Activated B cell treated with CpG ODN at 0.5 μM for 24 hours (primary cell): Measurements from ENCODE around the gene ZEB1. TPM values are rescaled to one million over a fixed set of nuclear protein-coding genes. Genes with fewer than 3 reads are reported as not detected.
A peak's percentile ranks its signal among the peaks of the same experiment; 100 is the strongest.

Experiments
- ATAC-seq: fragments of 200-7000 bp; cut with Tn5 transposase; one replicate; pipeline ENCODE4 v1.10.0; 2021; ENCODE audit warnings: low read depth, mild to moderate bottlenecking, moderate library complexity
- CTCF ChIA-PET: fragments of 350-600 bp; sonication (Branson Sonifier 250); formaldehyde crosslinking; loops from one replicate; lab custom pipeline; 2021; ENCODE audit warnings: antibody characterized with exemption; lab: Charles Lee
- POLR2A ChIA-PET: fragments of 350-600 bp; sonication (Branson Sonifier 250); formaldehyde crosslinking; loops from one replicate; lab custom pipeline; 2021; ENCODE audit warnings: antibody characterized with exemption; lab: Charles Lee
- DNase-seq: peaks from one replicate; pipeline ENCODE4 v3.0.0; 2022
- H3K27ac Mint-ChIP-seq: one replicate; pipeline ENCODE4 v1.8.0; 2020; ENCODE audit warnings: mixed read lengths
- H3K27me3 Mint-ChIP-seq: one replicate; pipeline ENCODE4 v1.8.0; 2021; ENCODE audit warnings: mixed read lengths
- H3K36me3 Mint-ChIP-seq: one replicate; pipeline ENCODE4 v1.8.0; 2021; ENCODE audit warnings: low read depth, mixed read lengths
- H3K4me1 Mint-ChIP-seq: one replicate; pipeline ENCODE4 v1.8.0; 2021; ENCODE audit warnings: mixed read lengths
- H3K4me3 Mint-ChIP-seq: one replicate; pipeline ENCODE4 v1.8.0; 2020; ENCODE audit warnings: mild to moderate bottlenecking, mixed read lengths
- H3K9me3 Mint-ChIP-seq: one replicate; pipeline ENCODE4 v1.8.0; 2020; ENCODE audit warnings: mixed read lengths
- intact Hi-C: fragments of 100-400 bp; cut with micrococcal nuclease; formaldehyde crosslinking; loops from one replicate; pipeline ENCODE4 v1.15.1; 2024
- total RNA-seq: library from RNA; stranded (reverse); gene quantifications from 2 replicates; pipeline ENCODE4 v1.2.3, GENCODE V29; 2022
- TF ChIP-seq, protein P1 (sequence below): fragments of 200-600 bp; IDR thresholded peaks from one replicate; pipeline ENCODE4 v1.8.0; 2022; ENCODE audit warnings: antibody characterized with exemption, mild to moderate bottlenecking

ZEB1 gene
- total RNA-seq, 1 donor from 2014 or later: 43.0 TPM

DNA sequence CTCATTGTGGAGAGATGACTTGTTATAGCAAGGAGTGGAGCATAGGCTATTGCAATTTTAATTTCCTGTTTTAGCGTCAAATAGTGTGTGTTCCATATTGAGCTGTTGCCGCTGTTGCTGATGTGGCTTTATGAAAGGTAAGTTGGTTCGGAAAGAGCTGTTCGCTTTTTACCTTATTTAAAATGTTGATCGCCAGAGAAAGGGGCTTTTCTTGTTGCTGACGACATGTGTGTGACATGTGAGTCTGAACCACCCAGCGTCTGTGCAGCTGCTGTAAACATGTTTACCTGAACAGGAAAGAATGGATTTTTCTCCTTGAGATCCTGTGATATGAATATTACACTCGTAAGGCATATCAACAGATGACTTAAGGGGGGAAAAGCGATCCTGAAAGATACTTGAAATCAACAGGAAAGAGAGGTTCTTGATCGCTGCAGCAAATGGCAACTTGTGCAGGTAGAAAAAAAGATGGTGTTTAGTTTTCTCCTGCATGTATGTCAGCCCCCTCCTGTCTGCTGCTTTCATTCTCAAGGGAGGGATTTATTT is 2.5 kb downstream of the ZEB1 start:
- Mint-ChIP-seq H3K27ac (peak overlapping the region; percentile 88), H3K9me3 (no peaks in the 10 kb centered on the region), H3K4me1 (peaks cover 34% of the 10 kb centered on the region), H3K4me3 (peak overlapping the region; percentile 92), H3K27me3 (no peaks in the 10 kb centered on the region), H3K36me3 (peaks cover 16% of the 10 kb centered on the region)
- DNase-seq (no peak), ATAC-seq (no peak)
- intact Hi-C loops: loop anchor here (10.0 kb wide), 2 partner anchors 173 to 1123 kb away; partner anchors contain the start of gene CCDC7
- TF ChIP-seq, protein P1, sequence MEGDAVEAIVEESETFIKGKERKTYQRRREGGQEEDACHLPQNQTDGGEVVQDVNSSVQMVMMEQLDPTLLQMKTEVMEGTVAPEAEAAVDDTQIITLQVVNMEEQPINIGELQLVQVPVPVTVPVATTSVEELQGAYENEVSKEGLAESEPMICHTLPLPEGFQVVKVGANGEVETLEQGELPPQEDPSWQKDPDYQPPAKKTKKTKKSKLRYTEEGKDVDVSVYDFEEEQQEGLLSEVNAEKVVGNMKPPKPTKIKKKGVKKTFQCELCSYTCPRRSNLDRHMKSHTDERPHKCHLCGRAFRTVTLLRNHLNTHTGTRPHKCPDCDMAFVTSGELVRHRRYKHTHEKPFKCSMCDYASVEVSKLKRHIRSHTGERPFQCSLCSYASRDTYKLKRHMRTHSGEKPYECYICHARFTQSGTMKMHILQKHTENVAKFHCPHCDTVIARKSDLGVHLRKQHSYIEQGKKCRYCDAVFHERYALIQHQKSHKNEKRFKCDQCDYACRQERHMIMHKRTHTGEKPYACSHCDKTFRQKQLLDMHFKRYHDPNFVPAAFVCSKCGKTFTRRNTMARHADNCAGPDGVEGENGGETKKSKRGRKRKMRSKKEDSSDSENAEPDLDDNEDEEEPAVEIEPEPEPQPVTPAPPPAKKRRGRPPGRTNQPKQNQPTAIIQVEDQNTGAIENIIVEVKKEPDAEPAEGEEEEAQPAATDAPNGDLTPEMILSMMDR: no peak
- ChIA-PET POLR2A (interaction anchor here (0.6 to 1.1 kb wide), 3 partner anchors 81 to 1025 kb away, joined by 3 to 6 read pairs (median 3); partner anchors contain the start of gene ZNF438), CTCF (interaction anchor here (0.8 kb wide), 1 partner anchor 32 kb away, joined by 3 read pairs; no protein-coding TSS in a partner anchor)

DNA sequence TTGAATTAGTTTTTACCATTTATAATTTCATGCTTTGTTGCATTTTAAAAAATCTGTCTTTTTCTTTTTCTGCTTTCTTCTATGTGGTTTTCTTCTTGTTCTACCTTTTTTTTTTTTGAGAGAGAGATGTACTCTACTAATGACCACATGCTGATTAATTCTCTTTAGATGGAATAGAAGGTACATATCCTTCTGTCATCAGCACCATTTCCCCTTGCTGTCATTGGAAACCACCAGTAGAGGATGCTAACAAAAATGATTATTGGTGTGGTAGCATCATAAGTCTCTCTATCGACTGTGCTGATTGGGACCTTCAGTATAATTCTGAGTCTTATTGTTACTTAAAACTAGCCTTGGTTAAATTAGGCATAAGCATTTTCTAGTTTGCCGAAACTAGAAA is 3.6 kb downstream of the ZEB1 start:
- ATAC-seq: no peak
- Mint-ChIP-seq H3K27me3 (no peaks in the 10 kb centered on the region), H3K4me1 (peaks cover 28% of the 10 kb centered on the region), H3K4me3 (peak overlapping the region; percentile 11), H3K27ac (no peak overlapping the region), H3K9me3 (no peaks in the 10 kb centered on the region), H3K36me3 (peaks cover 19% of the 10 kb centered on the region)
- intact Hi-C loops: loop anchor here (1.0 to 10.0 kb wide), 4 partner anchors 8 to 1122 kb away; partner anchors contain the start of gene CCDC7
- CTCF ChIA-PET: no interaction called here
- TF ChIP-seq, protein P1: no peak
- POLR2A ChIA-PET: no interaction called here
- no peak for DNase-seq

DNA sequence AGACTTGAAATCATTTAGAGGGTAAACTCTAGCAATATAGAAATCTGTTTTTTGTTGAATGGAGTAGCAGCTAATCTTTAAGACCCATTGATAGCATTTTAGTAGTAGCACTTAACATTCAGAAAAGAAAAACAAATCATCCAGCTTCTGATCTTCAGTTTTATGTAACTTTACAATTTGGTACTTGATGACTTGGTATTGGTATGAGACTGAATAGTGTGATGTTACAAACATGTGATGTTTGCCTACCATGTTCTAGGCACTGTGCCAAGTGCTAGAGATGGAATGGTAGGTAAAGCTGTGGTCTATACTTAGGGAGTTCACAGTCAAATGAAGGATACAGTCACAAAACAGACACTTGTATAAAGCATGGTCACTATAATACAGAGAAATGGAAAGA is 21.3 kb downstream of the ZEB1 start:
- DNase-seq (no peak), ATAC-seq (no peak)
- no peak overlapping the region for H3K27ac Mint-ChIP-seq
- CTCF ChIA-PET: no interaction called here
- no peaks in the 10 kb centered on the region for H3K27me3 Mint-ChIP-seq
- H3K36me3 Mint-ChIP-seq: no peaks in the 10 kb centered on the region
- peaks cover 20% of the 10 kb centered on the region for H3K4me1 Mint-ChIP-seq
- H3K4me3 Mint-ChIP-seq: no peak overlapping the region
- intact Hi-C loops: no loop called here
- TF ChIP-seq, protein P1: no peak
- POLR2A ChIA-PET: no interaction called here
- H3K9me3 Mint-ChIP-seq: no peaks in the 10 kb centered on the region

DNA sequence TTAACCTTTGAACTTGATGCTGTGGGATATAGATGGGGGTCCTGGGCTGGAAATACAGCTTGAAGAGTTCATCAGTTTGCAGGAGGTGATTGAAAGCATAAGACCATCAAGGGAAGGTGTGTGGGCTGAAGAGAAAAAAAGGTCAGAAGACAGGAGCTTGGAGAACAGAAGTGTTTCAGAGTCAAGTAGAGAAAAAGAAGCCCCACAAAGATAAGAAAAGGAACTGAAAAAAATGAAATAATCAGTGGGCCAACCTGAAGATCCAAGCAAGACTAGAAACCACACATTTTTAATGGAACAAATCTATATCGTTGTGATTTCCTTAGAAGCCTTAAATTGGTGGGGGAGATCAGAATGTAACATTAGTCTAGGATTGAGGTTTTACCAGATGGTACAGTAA is 22.5 kb downstream of the ZEB1 start:
- intact Hi-C loops: no loop called here
- H3K27ac Mint-ChIP-seq: no peak overlapping the region
- H3K36me3 Mint-ChIP-seq: no peaks in the 10 kb centered on the region
- H3K4me1 Mint-ChIP-seq: peaks cover 22% of the 10 kb centered on the region
- DNase-seq: no peak
- no peaks in the 10 kb centered on the region for H3K9me3 Mint-ChIP-seq
- TF ChIP-seq, protein P1: no peak
- no peak for ATAC-seq
- no peak overlapping the region for H3K4me3 Mint-ChIP-seq
- H3K27me3 Mint-ChIP-seq: no peaks in the 10 kb centered on the region
- ChIA-PET POLR2A (no interaction called here), CTCF (no interaction called here)

DNA sequence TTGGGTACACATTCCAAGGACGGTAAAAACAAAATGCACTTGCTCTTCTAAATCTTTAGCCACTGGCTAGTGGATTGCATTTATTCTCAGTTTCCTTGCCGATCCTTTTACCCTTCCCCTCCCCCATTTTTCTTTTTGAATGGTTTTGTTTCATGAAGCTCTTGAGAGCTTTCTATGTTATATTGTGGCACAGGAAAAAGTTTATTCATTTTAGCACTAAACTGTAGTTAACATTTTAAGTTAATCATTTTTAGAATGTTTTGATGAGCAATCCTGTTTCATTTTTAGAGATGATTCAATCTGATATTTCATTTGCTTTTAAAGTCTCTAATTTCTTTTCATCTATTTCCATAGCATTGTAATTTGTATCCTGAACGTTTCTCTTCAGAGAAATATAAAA is 24.0 kb downstream of the ZEB1 start:
- CTCF ChIA-PET: no interaction called here
- TF ChIP-seq, protein P1: no peak
- ATAC-seq (no peak), DNase-seq (no peak)
- Mint-ChIP-seq H3K27me3 (no peaks in the 10 kb centered on the region), H3K4me3 (no peak overlapping the region), H3K36me3 (no peaks in the 10 kb centered on the region), H3K4me1 (peaks cover 35% of the 10 kb centered on the region), H3K27ac (no peak overlapping the region), H3K9me3 (no peaks in the 10 kb centered on the region)
- POLR2A ChIA-PET: interaction anchor here (1.2 kb wide), 1 partner anchor 311 kb away, joined by 5 read pairs; the partner anchor contains the start of gene ZNF438
- intact Hi-C loops: no loop called here
